Activated naive CD4-positive, alpha-beta T cell treated with anti-CD3 and anti-CD28 coated beads, Interleukin-2, amount 50 U/mL, for 24 hours (primary cell): ENCODE data around the gene GPD2.
"Not testable (repeated sequence)": the region's sequence is repeated elsewhere in the genome, so short reads cannot be mapped to it uniquely, and the experiment has no call there.

Source experiments
- H3K27ac Mint-ChIP-seq: one replicate; pipeline ENCODE4 v1.8.0; 2021; ENCODE audit warnings: mild to moderate bottlenecking, mixed read lengths
- H3K27me3 Mint-ChIP-seq: one replicate; pipeline ENCODE4 v1.8.0; 2021; ENCODE audit warnings: mixed read lengths
- H3K36me3 Mint-ChIP-seq: one replicate; pipeline ENCODE4 v1.8.0; 2021; ENCODE audit warnings: mixed read lengths
- H3K4me1 Mint-ChIP-seq: one replicate; pipeline ENCODE4 v1.8.0; 2021; ENCODE audit warnings: mixed read lengths
- H3K4me3 Mint-ChIP-seq: one replicate; pipeline ENCODE4 v1.8.0; 2021; ENCODE audit warnings: mild to moderate bottlenecking, mixed read lengths
- H3K9me3 Mint-ChIP-seq: one replicate; pipeline ENCODE4 v1.8.0; 2021; ENCODE audit warnings: mixed read lengths

GPD2 gene

GRCh38 chr2:156526950-156527636, 90.9 kb downstream of the GPD2 start:
- H3K27me3 Mint-ChIP-seq, result no peaks in the 10 kb centered on the region
- H3K4me3 Mint-ChIP-seq, result no peak overlapping the region
- H3K4me1 Mint-ChIP-seq, result no peaks in the 10 kb centered on the region
- no peak overlapping the region for H3K27ac Mint-ChIP-seq
- H3K36me3 Mint-ChIP-seq, result peaks cover 12% of the 10 kb centered on the region
- no peaks in the 10 kb centered on the region for H3K9me3 Mint-ChIP-seq

GRCh38 chr2:156528583-156528982, 92.4 kb downstream of the GPD2 start:
- H3K4me3 Mint-ChIP-seq, H3K27ac Mint-ChIP-seq, H3K4me1 Mint-ChIP-seq, H3K36me3 Mint-ChIP-seq, H3K27me3 Mint-ChIP-seq, H3K9me3 Mint-ChIP-seq: not testable (repeated sequence)

GRCh38 chr2:156532989-156533388, 96.8 kb downstream of the GPD2 start:
- no peaks in the 10 kb centered on the region for H3K9me3 Mint-ChIP-seq
- no peak overlapping the region for H3K27ac Mint-ChIP-seq
- peaks cover 5% of the 10 kb centered on the region for H3K36me3 Mint-ChIP-seq
- H3K27me3 Mint-ChIP-seq, result no peaks in the 10 kb centered on the region
- peaks cover 10% of the 10 kb centered on the region for H3K4me1 Mint-ChIP-seq
- H3K4me3 Mint-ChIP-seq, result no peak overlapping the region

GRCh38 chr2:156536534-156536933, 100.4 kb downstream of the GPD2 start:
- H3K27me3 Mint-ChIP-seq, result no peaks in the 10 kb centered on the region
- H3K27ac Mint-ChIP-seq, result no peak overlapping the region
- no peaks in the 10 kb centered on the region for H3K9me3 Mint-ChIP-seq
- no peak overlapping the region for H3K4me3 Mint-ChIP-seq
- peaks cover 7% of the 10 kb centered on the region for H3K36me3 Mint-ChIP-seq
- peaks cover 40% of the 10 kb centered on the region for H3K4me1 Mint-ChIP-seq

GRCh38 chr2:156537141-156537540, 101.0 kb downstream of the GPD2 start:
- Mint-ChIP-seq H3K36me3 (peaks cover 9% of the 10 kb centered on the region), H3K9me3 (no peaks in the 10 kb centered on the region), H3K27ac (no peak overlapping the region), H3K4me1 (peaks cover 40% of the 10 kb centered on the region), H3K27me3 (no peaks in the 10 kb centered on the region), H3K4me3 (no peak overlapping the region)

GRCh38 chr2:156538083-156538504, 101.9 kb downstream of the GPD2 start:
- Mint-ChIP-seq H3K4me3 (no peak overlapping the region), H3K36me3 (peaks cover 9% of the 10 kb centered on the region), H3K27ac (peak overlapping the region; percentile 57), H3K9me3 (no peaks in the 10 kb centered on the region), H3K27me3 (no peaks in the 10 kb centered on the region), H3K4me1 (peaks cover 42% of the 10 kb centered on the region)

GRCh38 chr2:156539086-156539860, 103.1 kb downstream of the GPD2 start:
- H3K4me1 Mint-ChIP-seq, result peaks cover 42% of the 10 kb centered on the region
- no peaks in the 10 kb centered on the region for H3K9me3 Mint-ChIP-seq
- H3K27ac Mint-ChIP-seq, result no peak overlapping the region
- H3K27me3 Mint-ChIP-seq, result no peaks in the 10 kb centered on the region
- no peak overlapping the region for H3K4me3 Mint-ChIP-seq
- H3K36me3 Mint-ChIP-seq, result peaks cover 11% of the 10 kb centered on the region

GRCh38 chr2:156540706-156541105, 104.5 kb downstream of the GPD2 start:
- peaks cover 42% of the 10 kb centered on the region for H3K4me1 Mint-ChIP-seq
- H3K9me3 Mint-ChIP-seq, result no peaks in the 10 kb centered on the region
- H3K36me3 Mint-ChIP-seq, result peaks cover 11% of the 10 kb centered on the region
- no peak overlapping the region for H3K27ac Mint-ChIP-seq
- no peaks in the 10 kb centered on the region for H3K27me3 Mint-ChIP-seq
- no peak overlapping the region for H3K4me3 Mint-ChIP-seq

GRCh38 chr2:156541229-156541628, 105.0 kb downstream of the GPD2 start:
- no peaks in the 10 kb centered on the region for H3K27me3 Mint-ChIP-seq
- no peak overlapping the region for H3K4me3 Mint-ChIP-seq
- H3K36me3 Mint-ChIP-seq, result peaks cover 11% of the 10 kb centered on the region
- peaks cover 41% of the 10 kb centered on the region for H3K4me1 Mint-ChIP-seq
- H3K27ac Mint-ChIP-seq, result no peak overlapping the region
- H3K9me3 Mint-ChIP-seq, result no peaks in the 10 kb centered on the region

GRCh38 chr2:156541706-156542105, 105.5 kb downstream of the GPD2 start:
- H3K27ac Mint-ChIP-seq, result no peak overlapping the region
- H3K4me3 Mint-ChIP-seq, result no peak overlapping the region
- peaks cover 9% of the 10 kb centered on the region for H3K36me3 Mint-ChIP-seq
- H3K4me1 Mint-ChIP-seq, result peaks cover 36% of the 10 kb centered on the region
- H3K27me3 Mint-ChIP-seq, result no peaks in the 10 kb centered on the region
- H3K9me3 Mint-ChIP-seq, result no peaks in the 10 kb centered on the region

- no peak overlapping the region for H3K27ac Mint-ChIP-seq
- peaks cover under 1% of the 10 kb centered on the region for H3K4me1 Mint-ChIP-seq
- H3K27me3 Mint-ChIP-seq, result no peaks in the 10 kb centered on the region
- peaks cover 6% of the 10 kb centered on the region for H3K36me3 Mint-ChIP-seq
- no peak overlapping the region for H3K4me3 Mint-ChIP-seq
- no peaks in the 10 kb centered on the region for H3K9me3 Mint-ChIP-seq
These were observed 112.2 kb downstream of the GPD2 start for GRCh38 chr2:156548413-156548812.

GRCh38 chr2:156553714-156554442, 117.7 kb downstream of the GPD2 start:
- Mint-ChIP-seq H3K27ac (no peak overlapping the region), H3K36me3 (peaks cover 18% of the 10 kb centered on the region), H3K9me3 (no peaks in the 10 kb centered on the region), H3K4me1 (peaks cover 3% of the 10 kb centered on the region), H3K4me3 (no peak overlapping the region), H3K27me3 (no peaks in the 10 kb centered on the region)

- Mint-ChIP-seq H3K27ac (no peak overlapping the region), H3K4me3 (no peak overlapping the region), H3K36me3 (peaks cover 19% of the 10 kb centered on the region), H3K4me1 (no peaks in the 10 kb centered on the region), H3K27me3 (no peaks in the 10 kb centered on the region), H3K9me3 (no peaks in the 10 kb centered on the region)
These were observed 125.1 kb downstream of the GPD2 start for GRCh38 chr2:156561326-156561725.

- Mint-ChIP-seq H3K27ac (no peak overlapping the region), H3K4me3 (no peak overlapping the region), H3K4me1 (no peaks in the 10 kb centered on the region), H3K9me3 (no peaks in the 10 kb centered on the region), H3K27me3 (no peaks in the 10 kb centered on the region), H3K36me3 (peaks cover 19% of the 10 kb centered on the region)
These were observed 125.9 kb downstream of the GPD2 start for GRCh38 chr2:156562124-156562523.

GRCh38 chr2:156563994-156564753, 128.0 kb downstream of the GPD2 start:
- no peaks in the 10 kb centered on the region for H3K4me1 Mint-ChIP-seq
- no peak overlapping the region for H3K4me3 Mint-ChIP-seq
- H3K27me3 Mint-ChIP-seq, result no peaks in the 10 kb centered on the region
- H3K36me3 Mint-ChIP-seq, result peaks cover 9% of the 10 kb centered on the region
- H3K27ac Mint-ChIP-seq, result no peak overlapping the region
- H3K9me3 Mint-ChIP-seq, result no peaks in the 10 kb centered on the region
